CD14-positive monocyte (primary cell): Measurements from ENCODE around the gene TOX3. TPM values are rescaled to one million over a fixed set of nuclear protein-coding genes. Genes with fewer than 3 reads are reported as not detected.

Source experiments
- DNase-seq, 3 donors: peaks; one replicate each; pipeline ENCODE4 v3.0.0-alpha.2; 2011 to 2022
- H2AFZ ChIP-seq: 2 replicates; pipeline ENCODE4 v1.6.0; 2012; ENCODE audit warnings: mild to moderate bottlenecking, low read depth, low read length, inconsistent platforms; ENCODE audit not compliant: insufficient read depth, poor library complexity, severe bottlenecking
- H3K27ac ChIP-seq, 2 donors: 1 replicate in 1 of 2; 2 replicates in 1 of 2; pipeline ENCODE4 v1.5.1; 2012 to 2013; ENCODE audit warnings: low read length in 2 of 2, control low read depth in 1 of 2, inconsistent platforms in 1 of 2, low read depth in 1 of 2, mild to moderate bottlenecking in 1 of 2
- H3K27me3 ChIP-seq, 2 donors: one replicate each; pipeline versions ENCODE4 v1.6.0 to v1.6.1; 2011 to 2013; ENCODE audit warnings: low read length in 2 of 2; ENCODE audit not compliant: control insufficient read depth in 2 of 2, insufficient read depth in 2 of 2
- H3K36me3 ChIP-seq, 2 donors: replicated peaks in 1 of 2; 1 replicate in 1 of 2; 2 replicates in 1 of 2; pipeline versions ENCODE4 v1.5.1 to v1.6.1; 2012 to 2013; ENCODE audit warnings: low read length in 2 of 2, control low read depth in 1 of 2, inconsistent platforms in 1 of 2, mild to moderate bottlenecking in 1 of 2; ENCODE audit not compliant: insufficient read depth in 2 of 2, control insufficient read depth in 1 of 2
- H3K4me1 ChIP-seq, 2 donors: 1 replicate in 1 of 2; 2 replicates in 1 of 2; pipeline versions ENCODE4 v1.5.1 to v1.6.1; 2012 to 2013; ENCODE audit warnings: low read length in 2 of 2, control low read depth in 1 of 2, inconsistent platforms in 1 of 2, mild to moderate bottlenecking in 1 of 2, moderate library complexity in 1 of 2; ENCODE audit not compliant: insufficient read depth in 2 of 2, control insufficient read depth in 1 of 2
- H3K4me2 ChIP-seq: replicated peaks from 2 replicates; pipeline ENCODE3; 2012; ENCODE audit warnings: low read length, moderate library complexity, mild to moderate bottlenecking; ENCODE audit not compliant: poor library complexity, severe bottlenecking; ENCODE audit errors: extremely low read depth
- H3K4me3 ChIP-seq, 3 experiments: fragments of 200-600 bp in 1 of 3; sonication (generic) in 1 of 3; replicated peaks in 1 of 3; 1 replicate in 2 of 3; 2 replicates in 1 of 3; pipeline ENCODE4 v1.5.1; 2011 to 2013; ENCODE audit warnings: low read length in 3 of 3, mild to moderate bottlenecking in 3 of 3, control low read depth in 2 of 3, low read depth in 2 of 3, inconsistent platforms in 1 of 3, moderate library complexity in 1 of 3
- H3K79me2 ChIP-seq: 2 replicates; pipeline ENCODE4 v1.6.0; 2012; ENCODE audit warnings: mild to moderate bottlenecking, control low read depth, inconsistent platforms, low read length, moderate library complexity; ENCODE audit not compliant: insufficient read depth
- H3K9ac ChIP-seq: 2 replicates; pipeline ENCODE4 v1.6.0; 2017; ENCODE audit warnings: low read length, mild to moderate bottlenecking; ENCODE audit not compliant: insufficient read depth, poor library complexity, severe bottlenecking
- H3K9me3 ChIP-seq, 2 donors: replicated peaks in 1 of 2; 1 replicate in 1 of 2; 2 replicates in 1 of 2; pipeline versions ENCODE4 v1.5.1 to v1.6.1; 2012 to 2013; ENCODE audit warnings: low read length in 2 of 2, control low read depth in 1 of 2; ENCODE audit not compliant: control insufficient read depth in 1 of 2, insufficient read depth in 1 of 2
- H4K20me1 ChIP-seq: 2 replicates; pipeline ENCODE4 v1.6.0; 2012; ENCODE audit warnings: mild to moderate bottlenecking, low read length, control low read depth, moderate library complexity; ENCODE audit not compliant: insufficient read depth
- H3K27ac Mint-ChIP-seq, 7 donors: one replicate each; pipeline ENCODE4 v1.8.0; 2020; ENCODE audit warnings: mild to moderate bottlenecking in 7 of 7, mixed read lengths in 7 of 7, moderate library complexity in 6 of 7, inconsistent platforms in 2 of 7
- H3K27me3 Mint-ChIP-seq, 3 donors: one replicate each; pipeline ENCODE4 v1.8.0; 2021 to 2022; ENCODE audit warnings: low read depth in 3 of 3, mild to moderate bottlenecking in 3 of 3, mixed read lengths in 3 of 3, moderate library complexity in 3 of 3, inconsistent platforms in 1 of 3
- H3K36me3 Mint-ChIP-seq, 2 donors: one replicate each; pipeline ENCODE4 v1.8.0; 2020; ENCODE audit warnings: mixed read lengths in 2 of 2, inconsistent platforms in 1 of 2, mild to moderate bottlenecking in 1 of 2
- H3K4me1 Mint-ChIP-seq: one replicate; pipeline ENCODE4 v1.8.0; 2020; ENCODE audit warnings: mild to moderate bottlenecking, mixed read lengths
- H3K4me3 Mint-ChIP-seq, 2 donors: one replicate each; pipeline ENCODE4 v1.8.0; 2020; ENCODE audit warnings: mild to moderate bottlenecking in 2 of 2, mixed read lengths in 2 of 2, moderate library complexity in 1 of 2
- H3K9me3 Mint-ChIP-seq, 7 donors: one replicate each; pipeline ENCODE4 v1.8.0; 2020 to 2022; ENCODE audit warnings: mixed read lengths in 7 of 7, mild to moderate bottlenecking in 6 of 7, moderate library complexity in 6 of 7, inconsistent platforms in 2 of 7
- WGBS: methylation state at CpG from one replicate; pipeline ENCODE4 v1.1.5; 2013; ENCODE audit warnings: missing lambda C conversion rate; ENCODE audit not compliant: insufficient coverage; 5-methylcytosine and 5-hydroxymethylcytosine counted together
- intact Hi-C, 2 donors: fragments of 100-400 bp; cut with micrococcal nuclease; formaldehyde crosslinking; loops; one replicate each; pipeline versions ENCODE4 v1.15.0 to v1.15.1; 2023
- polyA plus RNA-seq, 3 donors: library from polyadenylated mRNA; depleted of rRNA in 1 of 3; unstranded in 2 of 3; stranded (reverse) in 1 of 3; fragments of 300-500 nt in 2 of 3; fragments of >200 nt in 1 of 3; fragmentation: Illumina TruSeq in 2 of 3; gene quantifications; 1 replicate in 2 of 3; 2 replicates in 1 of 3; pipeline ENCODE4 v1.2.3, GENCODE V29; 2012 to 2021
- TF ChIP-seq, protein P1 (sequence below): fragments of 200-600 bp; IDR thresholded peaks from one replicate; pipeline ENCODE4 v1.8.0; 2022; ENCODE audit warnings: antibody characterized with exemption, mild to moderate bottlenecking

Gene TOX3
- polyA plus RNA-seq, 3 donors: not detected

DNA sequence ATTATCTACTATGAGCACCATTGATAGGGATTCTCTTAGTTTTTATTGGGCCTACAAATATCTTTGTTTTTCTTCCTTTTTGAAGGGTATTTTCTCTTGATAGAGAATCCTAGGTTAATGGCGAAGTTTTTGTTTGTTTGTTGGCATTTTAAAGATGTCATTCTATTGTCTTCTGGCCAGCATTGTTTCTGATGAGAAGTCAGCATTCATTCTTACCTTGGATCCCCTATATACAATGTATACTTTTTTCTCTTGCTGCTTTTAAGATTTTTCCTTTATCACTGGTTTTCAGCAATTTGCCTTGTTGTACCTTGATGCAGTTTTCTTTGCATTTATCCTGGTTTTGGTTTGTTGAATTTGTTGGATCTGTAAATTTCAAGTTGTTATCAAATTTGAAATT lies 130.1 kb downstream of the TOX3 start:
- WGBS: no CpG with 5 or more reads among the region's 1 CpG
- no peak overlapping the region for H3K4me3 Mint-ChIP-seq

DNA sequence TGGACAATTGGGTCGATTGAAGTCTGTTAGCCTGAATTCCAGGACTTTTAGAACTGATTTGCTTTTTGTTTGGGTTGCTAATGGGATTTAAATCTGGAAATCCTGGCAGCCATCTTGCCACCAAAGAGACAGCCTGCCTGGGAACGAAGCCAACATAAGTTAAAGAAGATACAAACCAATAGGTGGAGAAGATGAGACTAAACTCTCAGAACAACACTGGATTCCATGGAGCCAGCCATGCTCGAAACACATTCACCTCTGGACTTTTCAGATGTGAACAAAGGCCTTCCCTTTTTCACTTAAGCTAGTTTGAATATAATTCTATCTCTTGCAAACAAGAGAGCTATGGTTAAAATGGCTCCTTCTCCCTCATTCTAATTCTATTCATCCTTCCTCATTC lies 135.9 kb downstream of the TOX3 start:
- no peak overlapping the region for H3K4me3 Mint-ChIP-seq
- Histone ChIP-seq H4K20me1 (no peaks in the 10 kb centered on the region), H2AFZ (no peak overlapping the region)

More for the DNA sequence above, 130.1 kb downstream of the TOX3 start:
- Mint-ChIP-seq H3K27ac (no peak overlapping the region), H3K9me3 (peaks cover 0 to 8% (median 3%) of the 10 kb centered on the region in 7 donors), H3K27me3 (peaks cover 0 to 3% (median 0%) of the 10 kb centered on the region in 3 donors), H3K36me3 (no peaks in the 10 kb centered on the region), H3K4me1 (no peaks in the 10 kb centered on the region)
- no peak overlapping the region for H3K9ac ChIP-seq
- H3K4me2 ChIP-seq: no peak overlapping the region
- no peaks in the 10 kb centered on the region for H3K36me3 ChIP-seq
- no peak overlapping the region for H2AFZ ChIP-seq
- TF ChIP-seq, protein P1, sequence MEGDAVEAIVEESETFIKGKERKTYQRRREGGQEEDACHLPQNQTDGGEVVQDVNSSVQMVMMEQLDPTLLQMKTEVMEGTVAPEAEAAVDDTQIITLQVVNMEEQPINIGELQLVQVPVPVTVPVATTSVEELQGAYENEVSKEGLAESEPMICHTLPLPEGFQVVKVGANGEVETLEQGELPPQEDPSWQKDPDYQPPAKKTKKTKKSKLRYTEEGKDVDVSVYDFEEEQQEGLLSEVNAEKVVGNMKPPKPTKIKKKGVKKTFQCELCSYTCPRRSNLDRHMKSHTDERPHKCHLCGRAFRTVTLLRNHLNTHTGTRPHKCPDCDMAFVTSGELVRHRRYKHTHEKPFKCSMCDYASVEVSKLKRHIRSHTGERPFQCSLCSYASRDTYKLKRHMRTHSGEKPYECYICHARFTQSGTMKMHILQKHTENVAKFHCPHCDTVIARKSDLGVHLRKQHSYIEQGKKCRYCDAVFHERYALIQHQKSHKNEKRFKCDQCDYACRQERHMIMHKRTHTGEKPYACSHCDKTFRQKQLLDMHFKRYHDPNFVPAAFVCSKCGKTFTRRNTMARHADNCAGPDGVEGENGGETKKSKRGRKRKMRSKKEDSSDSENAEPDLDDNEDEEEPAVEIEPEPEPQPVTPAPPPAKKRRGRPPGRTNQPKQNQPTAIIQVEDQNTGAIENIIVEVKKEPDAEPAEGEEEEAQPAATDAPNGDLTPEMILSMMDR: no peak
- no peak overlapping the region for H3K4me3 ChIP-seq
- H4K20me1 ChIP-seq: no peaks in the 10 kb centered on the region
- H3K27ac ChIP-seq: no peak overlapping the region
- no peaks in the 10 kb centered on the region for H3K27me3 ChIP-seq
- no peak for DNase-seq
- intact Hi-C loops: no loop called here
- no peaks in the 10 kb centered on the region for H3K79me2 ChIP-seq
- peaks cover 0 to 5% of the 10 kb centered on the region in 2 donors for H3K9me3 ChIP-seq
- no peaks in the 10 kb centered on the region for H3K4me1 ChIP-seq

More for the DNA sequence above, 135.9 kb downstream of the TOX3 start:
- DNase-seq: no peak
- no peak overlapping the region for H3K27ac Mint-ChIP-seq
- Histone ChIP-seq H3K9ac (no peak overlapping the region), H3K9me3 (no peaks in the 10 kb centered on the region), H3K4me2 (no peak overlapping the region), H3K27ac (no peak overlapping the region), H3K4me1 (no peaks in the 10 kb centered on the region), H3K27me3 (no peaks in the 10 kb centered on the region), H3K79me2 (no peaks in the 10 kb centered on the region), H3K4me3 (no peak overlapping the region), H3K36me3 (no peaks in the 10 kb centered on the region)
- no peaks in the 10 kb centered on the region for H3K36me3 Mint-ChIP-seq
- H3K27me3 Mint-ChIP-seq: peaks cover 0 to 3% (median 0%) of the 10 kb centered on the region in 3 donors
- intact Hi-C loops: no loop called here
- H3K9me3 Mint-ChIP-seq: peaks cover 0 to 9% (median 0%) of the 10 kb centered on the region in 7 donors
- whole genome bisulfite sequencing: no CpG with 5 or more reads among the region's 3 CpGs
- no peaks in the 10 kb centered on the region for H3K4me1 Mint-ChIP-seq
- TF ChIP-seq, protein P1: no peak
